ENCODE measurements around the gene YY1.

DNA sequence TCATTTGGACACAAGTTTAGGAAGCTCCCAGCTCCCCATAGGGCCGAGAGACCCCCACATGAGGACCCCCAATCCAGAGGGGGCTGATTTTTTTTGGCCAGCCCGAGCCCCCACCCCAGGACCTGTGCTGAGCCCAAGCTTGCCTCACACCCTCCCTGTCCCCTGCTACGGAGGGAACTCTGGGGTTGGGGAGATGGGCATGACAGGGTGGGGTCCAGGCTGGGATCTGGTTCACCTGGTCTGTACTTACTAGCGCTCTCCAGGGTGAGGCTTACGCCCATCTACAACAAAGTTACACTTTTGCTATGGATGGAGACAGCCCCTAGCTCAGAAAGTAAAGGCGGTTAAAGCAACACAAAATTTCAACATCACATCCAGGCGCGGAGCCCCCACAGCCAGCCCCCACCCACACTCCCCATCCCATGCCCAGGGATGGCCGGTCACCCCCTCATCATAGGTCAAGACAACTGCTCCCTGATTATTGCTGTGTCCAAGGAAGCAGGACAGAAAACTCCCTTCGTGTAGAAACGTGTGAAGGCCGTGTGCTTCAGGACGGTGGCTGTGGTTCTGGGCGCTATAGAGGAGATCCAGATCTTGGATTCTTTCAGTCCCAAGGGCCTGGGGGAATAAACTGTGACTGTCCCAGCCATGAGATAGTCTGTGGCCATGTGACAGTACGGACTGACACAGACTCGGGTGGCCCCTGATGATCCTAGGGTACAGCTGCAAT is 56.6 kb downstream of the YY1 start:
- no peak for TF ChIP-seq CTCF (IDR thresholded peaks at IDR 0.05; ENCODE audit: borderline replicate concordance, extremely low read depth, low read length, poor library complexity, severe bottlenecking)
- TF ChIP-seq EZH2 (IDR thresholded peaks at IDR 0.05; ENCODE audit: borderline replicate concordance, low read depth, low read length, severe bottlenecking) = no peak
